Liver (tissue), 3 donors: ENCODE data around the gene CD6.

Experiments used
- ATF3 ChIP-seq: IDR thresholded peaks from 2 replicates; pipeline ENCODE4 v1.6.1; 2016; ENCODE audit warnings: antibody characterized with exemption
- CTCF ChIP-seq: fragments of 150-350 bp; IDR thresholded peaks from 2 replicates; pipeline ENCODE4 v1.5.1; 2017; ENCODE audit warnings: improper control_type of control experiment, low read depth, low read length; ENCODE audit not compliant: missing input control
- FOXA2 ChIP-seq: IDR thresholded peaks from 2 replicates; pipeline ENCODE4 v1.6.1; 2016; ENCODE audit warnings: antibody characterized with exemption
- TAF1 ChIP-seq: conservative IDR thresholded peaks from 2 replicates; pipeline ENCODE4 v1.6.1; 2016; ENCODE audit warnings: antibody characterized with exemption, mild to moderate bottlenecking
- donor health status: healthy.
- donor health status: healthy.

GRCh38 chr11:60923800-60924109 is 47.7 kb upstream of the CD6 start:
- TF ChIP-seq TAF1 (no peak), FOXA2 (no peak), CTCF (no peak), ATF3 (no peak)
